GM18526 (cell line): ENCODE results near the gene GFOD2.

Experiments used
- POLR2A ChIP-seq: IDR thresholded peaks from 3 replicates; pipeline ENCODE4 v1.6.1; 2011; ENCODE audit not compliant: insufficient read length; ENCODE audit errors: extremely low read depth

Gene GFOD2

DNA sequence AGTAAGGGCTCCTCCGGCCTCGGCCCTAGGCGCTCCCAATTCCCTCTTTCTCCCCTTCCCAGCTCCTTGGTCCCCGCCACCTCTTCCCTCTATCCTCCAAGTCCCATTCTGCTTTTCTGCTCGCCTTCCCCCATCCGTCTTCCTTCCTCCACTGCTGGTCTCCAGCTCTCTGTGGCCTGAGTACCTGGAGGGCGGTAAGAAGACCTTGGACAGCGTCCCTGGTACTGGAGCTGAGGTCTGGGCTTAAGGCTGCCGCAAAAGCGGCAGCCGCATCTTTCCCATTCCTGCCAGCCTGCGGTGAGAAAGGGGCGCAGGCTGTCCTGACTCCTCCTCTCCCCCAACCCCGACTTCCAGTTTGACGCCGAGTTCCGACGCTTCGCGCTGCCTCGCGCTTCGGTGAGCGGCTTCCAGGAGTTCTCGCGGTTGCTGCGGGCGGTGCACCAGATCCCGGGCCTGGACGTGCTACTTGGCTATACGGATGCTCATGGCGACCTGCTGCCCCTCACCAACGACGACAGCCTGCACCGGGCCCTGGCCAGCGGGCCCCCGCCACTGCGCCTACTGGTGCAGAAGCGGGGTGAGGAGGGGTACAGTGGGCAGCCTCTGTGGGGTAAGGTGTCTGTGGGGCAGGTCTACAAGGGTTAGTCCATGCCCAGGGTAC, 57.9 kb downstream of the GFOD2 start:
- no peak for TF ChIP-seq POLR2A

DNA sequence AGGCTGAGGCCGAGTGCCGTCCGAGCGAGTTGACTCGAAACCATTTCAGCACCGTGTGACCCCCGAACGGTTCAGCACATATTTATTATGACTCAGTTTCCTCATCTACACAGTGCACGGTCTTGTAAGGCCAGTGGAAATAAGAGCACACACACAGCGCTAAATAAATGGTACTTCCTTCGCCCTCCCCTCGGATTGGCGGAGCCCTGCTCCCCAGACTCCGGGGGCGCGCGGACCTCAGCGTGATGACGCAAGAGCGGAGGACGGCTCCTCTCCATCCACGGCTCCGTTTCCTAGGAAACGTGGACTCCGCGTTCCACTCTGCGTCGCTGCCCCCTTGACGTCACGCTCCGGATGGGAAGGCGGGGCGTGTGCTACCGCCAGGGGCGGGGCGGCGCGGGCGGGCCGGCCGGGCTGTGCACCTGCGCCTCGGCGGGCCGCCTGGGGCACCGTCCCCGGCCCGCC, 58.5 kb downstream of the GFOD2 start, which contains the start of gene PARD6A:
Gene PARD6A, plus strand, starts transcription at position 397 of the 465 bp plus-strand sequence. CDS start 79 bp downstream, outside the sequence.
- TF ChIP-seq POLR2A: peak; percentile 30

GRCh38 chr16:67659675-67660563, 59.2 kb downstream of the GFOD2 start, which contains the start of gene ACD:
Gene ACD (minus strand): TSS chr16:67660260. CDS start chr16:67660220, 40 bp downstream.
- peak; percentile 91 for TF ChIP-seq POLR2A

DNA sequence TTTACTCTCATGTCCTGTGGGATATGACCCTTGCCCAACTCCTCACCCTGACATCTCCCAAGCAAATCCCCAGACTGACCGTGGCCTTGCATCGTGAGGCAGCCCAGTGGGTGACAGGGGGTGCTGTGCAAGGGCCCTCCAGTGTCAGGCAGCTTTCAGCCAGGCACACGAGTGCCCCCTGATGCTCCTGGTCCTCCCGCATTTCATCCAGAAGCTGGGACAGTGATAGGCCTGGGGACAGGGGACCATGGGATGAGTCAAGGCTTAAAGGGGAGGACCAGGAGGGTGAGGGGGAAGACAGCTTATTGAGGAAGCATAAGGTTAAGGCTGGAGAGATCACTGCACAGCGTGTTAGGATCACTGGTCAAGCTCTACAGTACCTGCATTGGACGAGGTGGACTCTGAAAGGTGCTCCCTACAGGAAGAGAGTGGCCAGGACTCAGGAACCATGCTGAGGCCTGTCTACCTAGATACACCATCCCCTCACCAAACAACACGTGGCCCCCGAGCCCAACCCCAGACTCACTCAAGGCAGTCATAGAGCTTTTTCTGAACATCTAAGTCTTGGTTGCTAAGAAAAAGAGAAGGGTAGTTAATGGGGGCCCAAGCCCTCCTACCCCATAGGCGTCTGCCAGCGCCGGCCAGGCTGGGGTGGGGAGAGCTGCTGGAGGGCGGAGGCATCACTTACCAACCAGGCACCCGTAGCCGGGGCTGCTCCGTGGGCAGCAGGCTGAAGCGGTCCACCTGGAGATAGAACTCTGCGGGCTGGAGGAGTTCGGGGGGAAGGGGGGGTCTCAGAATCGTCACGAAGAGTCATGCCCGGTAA, 60.1 kb downstream of the GFOD2 start:
- no peak for TF ChIP-seq POLR2A

- no peak for TF ChIP-seq POLR2A
Measured at GRCh38 chr16:67657751-67658518, 61.2 kb downstream of the GFOD2 start.

- no peak for TF ChIP-seq POLR2A
Measured at GRCh38 chr16:67657017-67657608, 62.0 kb downstream of the GFOD2 start.

- no peak for TF ChIP-seq POLR2A
Measured at GRCh38 chr16:67656344-67657016, 62.6 kb downstream of the GFOD2 start.

DNA sequence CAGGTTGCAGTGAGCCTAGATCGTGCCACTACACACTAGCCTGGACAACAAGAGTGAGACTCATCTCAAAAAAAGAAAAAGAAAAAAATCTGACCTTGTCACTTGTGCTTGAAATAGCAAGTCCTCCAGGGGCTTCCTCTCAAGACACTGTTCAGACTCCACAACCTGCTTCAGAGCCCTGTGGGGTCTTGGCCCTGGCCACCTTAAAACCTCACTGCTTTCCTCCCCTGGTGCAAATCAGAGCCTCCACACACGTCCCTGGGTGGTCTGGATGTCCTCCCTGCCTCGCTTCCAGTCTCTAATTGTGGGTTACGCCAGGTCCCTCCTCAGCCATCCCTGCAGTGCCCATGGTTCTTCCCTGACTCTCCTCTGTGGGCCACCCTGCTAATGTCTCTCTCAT, 63.8 kb downstream of the GFOD2 start:
- TF ChIP-seq POLR2A: no peak

DNA sequence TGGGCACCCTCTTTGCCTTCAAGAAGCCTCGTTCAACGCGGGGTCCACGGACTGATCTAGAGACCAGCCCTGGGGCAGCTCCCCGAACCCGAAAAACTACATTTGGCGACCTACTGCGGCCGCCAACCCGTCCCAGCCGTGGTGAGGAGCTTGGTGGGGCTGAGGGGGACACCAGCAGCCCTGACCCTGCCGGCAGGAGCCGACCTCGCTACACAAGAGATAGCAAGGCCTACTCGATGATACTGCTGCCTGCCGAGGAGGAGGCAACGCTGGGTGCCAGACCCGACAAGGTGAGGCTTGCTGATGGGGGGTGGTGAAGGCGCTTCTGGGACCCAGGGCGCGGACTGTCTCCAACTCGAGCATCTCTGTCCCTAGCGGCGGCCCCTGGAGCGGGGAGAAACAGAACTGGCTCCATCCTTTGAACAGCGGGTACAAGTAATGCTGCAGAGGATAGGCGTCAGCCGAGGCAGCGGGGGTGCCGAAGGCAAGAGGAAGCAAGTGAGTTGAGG, 64.7 kb downstream of the GFOD2 start:
- TF ChIP-seq POLR2A: no peak

- TF ChIP-seq POLR2A: no peak
Measured at GRCh38 chr16:67653789-67654402, 65.2 kb downstream of the GFOD2 start.

DNA sequence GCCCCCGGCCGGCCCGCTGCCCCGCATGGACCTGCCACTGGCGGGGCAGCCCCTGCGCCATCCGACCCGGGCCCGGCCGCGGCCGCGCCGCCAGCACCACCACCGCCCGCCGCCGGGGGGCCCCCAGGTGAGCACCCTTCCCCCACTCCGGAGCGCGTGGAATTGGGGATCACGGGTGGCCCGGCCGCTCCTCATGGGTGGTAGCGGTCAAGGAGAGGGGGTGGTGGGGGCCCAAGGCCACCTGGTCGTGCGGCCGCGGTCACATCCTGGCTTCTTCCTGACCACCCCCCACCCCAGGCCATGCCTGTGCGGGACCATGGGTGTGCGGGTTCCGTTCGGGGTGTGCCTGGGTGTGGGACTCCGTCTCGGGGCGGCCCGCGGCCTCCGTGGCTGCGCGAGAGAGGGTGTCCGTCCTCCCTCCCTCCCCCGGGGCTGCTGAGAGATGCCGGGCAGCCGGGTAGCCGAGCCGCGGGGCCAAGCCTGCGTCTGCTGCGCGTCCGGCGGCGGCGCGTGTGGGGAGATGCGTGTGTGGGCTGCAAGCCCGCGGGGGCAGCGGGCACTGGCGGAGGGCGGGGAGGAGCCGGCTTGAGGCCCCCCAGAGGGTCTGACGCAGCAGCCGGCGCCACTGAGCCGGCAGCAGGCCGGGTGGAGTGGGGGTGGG, 65.9 kb downstream of the GFOD2 start:
- TF ChIP-seq POLR2A: no peak

- TF ChIP-seq POLR2A: no peak
Measured at GRCh38 chr16:67652578-67653127, 66.5 kb downstream of the GFOD2 start.
